Melanocyte of skin (primary cell): Measurements from ENCODE around the gene ARAP1. TPM values are rescaled to one million over a fixed set of nuclear protein-coding genes. Genes with fewer than 3 reads are reported as not detected.

Experiments used
- small RNA-seq, 2 donors: library from RNA; depleted of rRNA; stranded (forward); fragments of <200 nt; gene quantifications; one replicate each; pipeline ENCODE3, GENCODE V24; 2012
- total RNA-seq, 2 donors: library from RNA; depleted of rRNA; stranded (reverse); fragments of >200 nt; gene quantifications; 2 replicates each; pipeline ENCODE4 v1.2.3, GENCODE V29; 2012

Gene ARAP1
- 10 to 100 TPM; 41.0 to 66.9 TPM for total RNA-seq

DNA sequence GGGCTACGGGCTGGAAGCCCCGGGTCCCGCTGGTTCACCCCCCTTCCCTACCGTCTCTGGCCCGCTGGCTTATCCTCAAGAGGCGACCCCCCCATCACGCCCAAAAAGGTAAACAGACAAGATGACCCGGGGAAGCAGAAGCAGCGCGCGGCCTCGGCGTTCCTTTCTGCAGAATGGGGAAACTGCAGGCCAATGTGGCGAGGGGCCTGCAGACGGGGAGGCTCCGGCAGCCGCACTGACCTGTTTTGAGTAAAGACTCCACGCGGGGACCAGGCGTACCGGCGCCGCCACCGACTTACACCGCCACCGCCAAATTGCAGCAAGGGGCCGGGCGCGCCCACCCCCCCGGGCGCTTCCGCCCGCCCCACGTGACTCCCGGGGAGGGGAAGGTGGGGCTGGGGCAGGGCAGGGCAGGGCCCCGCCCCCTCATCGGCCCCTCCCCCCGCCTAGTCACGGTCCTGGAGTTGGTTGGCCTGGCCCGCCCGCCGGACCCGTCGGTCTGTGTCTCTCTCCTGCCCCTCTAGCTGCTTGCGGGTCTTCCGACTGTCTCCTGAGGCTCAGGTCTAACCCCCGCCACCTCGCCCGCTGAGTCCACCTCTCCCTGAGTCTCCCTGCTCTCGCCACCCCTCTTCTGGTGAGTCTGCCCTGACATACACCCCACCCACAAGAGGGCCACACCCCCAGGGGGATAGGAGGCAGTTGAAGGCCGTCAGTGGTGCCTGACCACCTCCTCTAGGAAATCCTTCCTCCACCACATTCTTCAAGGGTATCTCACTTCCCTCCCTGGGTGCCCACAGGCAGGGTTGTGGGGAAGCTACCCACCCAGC lies at the start of gene ARAP1:
TSS of gene ARAP1 (minus strand) at position 321 of the 827 bp plus-strand sequence. CDS start 25,280 bp downstream, outside the sequence.

DNA sequence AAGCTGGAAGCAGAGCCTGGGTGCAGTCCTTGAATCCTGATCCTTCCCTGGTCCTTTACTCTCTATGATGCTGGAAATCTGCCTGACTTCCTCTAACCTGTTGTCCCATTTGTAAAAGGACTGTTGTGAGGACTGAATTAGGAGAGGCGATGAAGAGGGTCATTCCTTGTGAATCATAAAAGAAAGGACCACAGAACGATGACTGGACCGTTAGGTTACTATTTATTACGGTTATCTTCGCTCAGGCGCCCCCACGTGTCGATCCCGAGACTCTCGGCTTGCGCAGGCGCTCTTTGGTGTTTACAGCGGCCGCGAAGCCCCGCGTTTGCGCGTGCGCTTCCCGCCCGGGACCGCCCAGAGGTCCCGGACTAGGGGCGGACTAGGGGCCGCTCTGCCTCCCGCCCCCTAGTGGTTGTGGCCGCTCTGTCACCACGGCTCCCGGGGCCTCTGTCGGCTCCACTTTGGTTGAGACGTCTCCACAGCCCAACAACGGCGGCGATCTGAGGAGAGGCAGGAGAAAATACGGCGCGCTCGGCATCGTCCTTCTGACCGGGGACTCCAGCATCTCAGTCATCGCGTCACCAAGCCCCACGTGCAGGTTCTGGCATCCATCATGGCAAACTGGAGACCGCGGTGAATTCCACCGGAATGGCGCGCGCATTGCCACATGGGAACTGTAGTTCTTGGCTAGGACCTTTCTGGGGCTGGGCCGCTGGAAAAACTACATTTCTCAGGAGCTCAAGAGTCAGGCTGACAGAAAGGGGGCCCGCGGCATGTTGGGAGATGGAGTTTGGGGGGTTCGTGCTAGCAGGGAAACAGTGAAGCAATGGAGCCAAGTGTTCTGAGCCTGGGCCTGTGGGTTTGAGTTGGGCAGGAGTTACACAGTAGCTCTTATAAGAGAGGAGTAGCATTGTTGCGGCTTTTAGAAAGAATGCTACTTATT lies 41.5 kb upstream of the ARAP1 start, which contains the start of gene STARD10:
TSS of gene STARD10 (minus strand) at position 623 of the 943 bp plus-strand sequence. CDS start 12,866 bp downstream, outside the sequence.

DNA sequence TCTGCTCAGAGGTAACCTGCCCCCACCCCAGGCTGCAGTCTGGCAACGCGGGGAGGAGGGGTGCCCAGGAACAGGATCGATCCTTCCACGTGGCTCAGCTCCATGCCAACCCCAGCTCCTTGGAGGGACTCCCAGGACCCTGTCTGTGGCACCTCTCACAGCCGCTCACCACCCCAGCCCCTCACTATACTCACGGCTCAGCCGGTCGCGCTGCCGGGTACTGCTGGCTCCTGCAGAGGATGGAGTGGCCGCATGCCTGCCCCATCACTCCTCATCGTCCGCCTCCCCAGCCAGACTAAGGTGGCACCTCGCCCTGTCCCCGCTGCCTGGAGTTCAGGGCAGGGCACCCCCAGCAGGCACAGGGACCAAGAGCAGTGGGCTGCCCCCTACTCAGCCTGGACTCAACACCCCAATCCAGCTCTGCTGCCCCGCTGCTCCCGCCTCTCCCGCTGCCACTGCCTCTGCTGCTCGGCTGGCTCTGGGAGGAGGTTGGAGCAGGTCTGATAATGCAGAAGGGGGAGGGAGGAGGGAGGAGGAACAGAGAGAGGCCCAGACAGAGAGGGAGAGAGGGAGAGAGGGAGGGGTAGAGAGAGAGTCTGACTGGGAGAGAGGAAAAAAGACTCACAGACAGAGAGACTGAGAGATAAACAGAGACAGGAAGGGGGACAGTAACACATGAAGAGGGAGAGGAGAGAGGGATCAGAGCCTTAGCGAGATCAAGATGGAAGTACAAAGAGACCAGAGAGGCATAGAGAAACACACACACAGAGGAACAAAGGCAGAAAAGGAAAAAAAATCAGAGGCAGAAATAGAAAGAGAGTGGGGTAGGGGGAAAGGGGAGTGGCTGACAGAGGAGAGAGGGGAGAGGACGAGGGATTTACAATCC lies 78.0 kb downstream of the ARAP1 start, which contains the start of gene PDE2A:
TSS of gene PDE2A (minus strand) at position 480 of the 886 bp plus-strand sequence. CDS start at position 265, 215 bp downstream.

Small RNA genes within 50 kb of the gene (small RNA-seq; reads per million reads assigned to genes)
- 0 reads per million in 2 donors for gene MIR4692
- gene RF00019: 0 reads per million in 2 donors

Other genes starting within 250 kb of the ARAP1 start
- 1 to 10 TPM in 1 of 2 donors, not detected in 1; 2.0 TPM for gene PDE2A, start 78.0 kb downstream of the ARAP1 start, total RNA-seq
- 10 to 100 TPM; 11.7 to 17.6 TPM for gene STARD10, start 41.6 kb upstream of the ARAP1 start, total RNA-seq
- 1 to 10 TPM; 5.0 to 6.9 TPM for gene ATG16L2, start 62.0 kb upstream of the ARAP1 start, total RNA-seq